HL-60 (cell line): ENCODE data around the gene TRMT44.

Experiments
- DNase-seq, 2 experiments: peaks; one replicate each; pipeline ENCODE4 v3.0.0-alpha.2; 2010 to 2020; ENCODE audit warnings: low read depth in 1 of 2, low spot score in 1 of 2
- H3K27ac ChIP-seq: fragments of 250-450 bp; sonication (Bioruptor Pico); replicated peaks from 2 replicates; pipeline ENCODE4 v1.5.1; 2020; ENCODE audit warnings: mild to moderate bottlenecking, moderate library complexity
- H3K27me3 ChIP-seq: fragments of 250-450 bp; sonication (Bioruptor Pico); 2 replicates; pipeline ENCODE4 v1.5.1; 2021; ENCODE audit warnings: mild to moderate bottlenecking, moderate library complexity; ENCODE audit not compliant: insufficient read depth, poor library complexity, severe bottlenecking
- H3K4me3 ChIP-seq: replicated peaks from 2 replicates; pipeline ENCODE4 v1.5.1; 2011; ENCODE audit warnings: mild to moderate bottlenecking, control low read depth, low read length; ENCODE audit not compliant: insufficient read depth
- GABPA ChIP-seq: IDR thresholded peaks from 2 replicates; pipeline ENCODE4 v1.6.1; 2012; ENCODE audit warnings: low read depth
- POLR2AphosphoS5 ChIP-seq: IDR thresholded peaks from 2 replicates; pipeline ENCODE4 v1.6.1; 2012; ENCODE audit warnings: low read depth
- SPI1 ChIP-seq: IDR thresholded peaks from 2 replicates; pipeline ENCODE4 v1.6.1; 2012; ENCODE audit warnings: low read depth, mild to moderate bottlenecking, borderline replicate concordance
- TF ChIP-seq, protein P1 (sequence below): IDR thresholded peaks from 2 replicates; pipeline ENCODE4 v1.6.1; 2012; ENCODE audit warnings: low read depth; ENCODE audit not compliant: insufficient replicate concordance
- TF ChIP-seq, protein P2 (sequence below): IDR thresholded peaks from one replicate; pipeline ENCODE4 v1.5.1; 2011; ENCODE audit warnings: low read length, control low read depth, inconsistent platforms; ENCODE audit not compliant: insufficient read depth

The TRMT44 gene

DNA sequence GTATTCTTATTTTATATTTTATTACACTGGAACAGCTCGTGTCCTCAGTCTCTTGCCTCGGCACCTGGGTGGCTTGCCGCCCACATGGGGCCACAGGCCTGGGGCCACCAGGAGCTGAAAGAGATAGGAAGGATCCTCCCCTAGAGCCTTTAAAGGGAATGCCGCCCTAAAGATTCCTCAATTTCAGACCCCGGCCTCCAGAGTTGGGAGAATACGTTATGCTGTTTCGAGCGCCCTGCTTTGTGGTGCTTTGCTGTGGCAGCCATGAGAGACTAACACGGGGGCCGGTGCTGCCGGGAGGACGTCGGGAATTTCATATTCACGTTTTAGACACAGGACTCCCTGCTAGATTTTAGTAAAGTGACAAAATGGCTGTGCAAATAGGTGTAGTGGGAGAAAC lies 33.3 kb upstream of the TRMT44 start:
- Histone ChIP-seq H3K27ac (no peak overlapping the region), H3K27me3 (no peaks in the 10 kb centered on the region), H3K4me3 (no peak overlapping the region)
- TF ChIP-seq, protein P1, sequence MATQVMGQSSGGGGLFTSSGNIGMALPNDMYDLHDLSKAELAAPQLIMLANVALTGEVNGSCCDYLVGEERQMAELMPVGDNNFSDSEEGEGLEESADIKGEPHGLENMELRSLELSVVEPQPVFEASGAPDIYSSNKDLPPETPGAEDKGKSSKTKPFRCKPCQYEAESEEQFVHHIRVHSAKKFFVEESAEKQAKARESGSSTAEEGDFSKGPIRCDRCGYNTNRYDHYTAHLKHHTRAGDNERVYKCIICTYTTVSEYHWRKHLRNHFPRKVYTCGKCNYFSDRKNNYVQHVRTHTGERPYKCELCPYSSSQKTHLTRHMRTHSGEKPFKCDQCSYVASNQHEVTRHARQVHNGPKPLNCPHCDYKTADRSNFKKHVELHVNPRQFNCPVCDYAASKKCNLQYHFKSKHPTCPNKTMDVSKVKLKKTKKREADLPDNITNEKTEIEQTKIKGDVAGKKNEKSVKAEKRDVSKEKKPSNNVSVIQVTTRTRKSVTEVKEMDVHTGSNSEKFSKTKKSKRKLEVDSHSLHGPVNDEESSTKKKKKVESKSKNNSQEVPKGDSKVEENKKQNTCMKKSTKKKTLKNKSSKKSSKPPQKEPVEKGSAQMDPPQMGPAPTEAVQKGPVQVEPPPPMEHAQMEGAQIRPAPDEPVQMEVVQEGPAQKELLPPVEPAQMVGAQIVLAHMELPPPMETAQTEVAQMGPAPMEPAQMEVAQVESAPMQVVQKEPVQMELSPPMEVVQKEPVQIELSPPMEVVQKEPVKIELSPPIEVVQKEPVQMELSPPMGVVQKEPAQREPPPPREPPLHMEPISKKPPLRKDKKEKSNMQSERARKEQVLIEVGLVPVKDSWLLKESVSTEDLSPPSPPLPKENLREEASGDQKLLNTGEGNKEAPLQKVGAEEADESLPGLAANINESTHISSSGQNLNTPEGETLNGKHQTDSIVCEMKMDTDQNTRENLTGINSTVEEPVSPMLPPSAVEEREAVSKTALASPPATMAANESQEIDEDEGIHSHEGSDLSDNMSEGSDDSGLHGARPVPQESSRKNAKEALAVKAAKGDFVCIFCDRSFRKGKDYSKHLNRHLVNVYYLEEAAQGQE: no peak
- TF ChIP-seq SPI1: no peak
- no peak for TF ChIP-seq POLR2AphosphoS5
- TF ChIP-seq GABPA: no peak
- TF ChIP-seq, protein P2, sequence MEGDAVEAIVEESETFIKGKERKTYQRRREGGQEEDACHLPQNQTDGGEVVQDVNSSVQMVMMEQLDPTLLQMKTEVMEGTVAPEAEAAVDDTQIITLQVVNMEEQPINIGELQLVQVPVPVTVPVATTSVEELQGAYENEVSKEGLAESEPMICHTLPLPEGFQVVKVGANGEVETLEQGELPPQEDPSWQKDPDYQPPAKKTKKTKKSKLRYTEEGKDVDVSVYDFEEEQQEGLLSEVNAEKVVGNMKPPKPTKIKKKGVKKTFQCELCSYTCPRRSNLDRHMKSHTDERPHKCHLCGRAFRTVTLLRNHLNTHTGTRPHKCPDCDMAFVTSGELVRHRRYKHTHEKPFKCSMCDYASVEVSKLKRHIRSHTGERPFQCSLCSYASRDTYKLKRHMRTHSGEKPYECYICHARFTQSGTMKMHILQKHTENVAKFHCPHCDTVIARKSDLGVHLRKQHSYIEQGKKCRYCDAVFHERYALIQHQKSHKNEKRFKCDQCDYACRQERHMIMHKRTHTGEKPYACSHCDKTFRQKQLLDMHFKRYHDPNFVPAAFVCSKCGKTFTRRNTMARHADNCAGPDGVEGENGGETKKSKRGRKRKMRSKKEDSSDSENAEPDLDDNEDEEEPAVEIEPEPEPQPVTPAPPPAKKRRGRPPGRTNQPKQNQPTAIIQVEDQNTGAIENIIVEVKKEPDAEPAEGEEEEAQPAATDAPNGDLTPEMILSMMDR: no peak
- no peak for DNase-seq

DNA sequence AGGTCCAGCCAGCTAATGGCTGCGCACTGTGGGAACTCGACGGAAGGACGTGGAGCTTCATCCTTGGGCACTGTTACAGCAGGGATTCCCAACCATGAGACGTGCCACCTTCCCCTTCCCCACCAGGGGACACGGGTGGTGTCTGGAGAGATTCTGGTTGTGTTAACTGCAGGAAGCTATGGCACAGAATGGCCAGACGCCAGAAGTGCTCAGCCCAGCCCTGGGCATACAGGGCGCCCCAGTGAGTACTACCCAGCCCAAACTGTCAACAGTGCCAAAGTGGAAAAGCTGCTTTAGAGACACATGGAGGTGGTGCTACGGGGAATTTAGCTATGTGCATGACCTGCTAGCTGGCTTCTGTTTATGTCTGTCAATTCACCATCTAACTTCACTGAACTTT lies 32.8 kb upstream of the TRMT44 start:
- no peaks in the 10 kb centered on the region for H3K27me3 ChIP-seq
- no peak for DNase-seq
- no peak overlapping the region for H3K27ac ChIP-seq
- no peak overlapping the region for H3K4me3 ChIP-seq
- TF ChIP-seq POLR2AphosphoS5: no peak

DNA sequence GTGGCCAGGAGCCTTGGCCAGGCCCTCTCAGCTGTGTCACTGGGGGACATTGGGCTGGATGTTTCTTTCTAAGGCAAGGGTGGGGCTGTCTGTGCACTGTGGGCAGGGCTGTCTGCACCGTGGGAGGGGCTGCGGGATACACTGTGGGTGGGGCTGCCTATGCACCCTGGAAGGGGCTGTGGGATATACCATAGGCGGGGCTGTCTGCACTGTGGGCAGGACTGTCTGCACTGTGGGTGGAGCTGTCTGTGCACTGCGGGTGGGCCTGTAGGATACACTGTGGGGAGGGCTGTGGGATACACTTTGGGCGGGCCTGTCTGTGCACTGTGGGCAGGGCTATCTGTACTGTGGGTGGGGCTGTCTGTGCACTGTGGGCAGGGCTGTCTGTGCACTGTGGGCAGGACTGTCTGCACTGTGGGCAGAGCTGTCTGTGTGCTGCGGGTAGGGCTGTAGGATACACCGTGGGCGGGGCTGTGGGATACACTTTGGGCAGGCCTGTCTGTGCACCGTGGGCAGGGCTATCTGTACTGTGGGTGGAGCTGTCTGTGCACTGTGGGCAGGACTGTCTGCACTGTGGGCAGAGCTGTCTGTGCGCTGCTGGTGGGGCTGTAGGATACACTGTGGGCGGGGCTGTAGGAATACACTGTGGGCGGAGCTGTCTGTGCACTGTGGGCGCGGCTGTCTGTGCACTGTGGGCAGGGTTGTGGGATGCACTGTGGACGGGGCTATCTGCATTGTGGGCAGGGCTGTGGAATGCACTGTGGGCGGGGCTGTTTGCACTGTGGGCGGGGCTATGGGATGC lies 31.1 kb upstream of the TRMT44 start:
- H3K27me3 ChIP-seq: no peaks in the 10 kb centered on the region
- DNase-seq: peak in 1 of 2 experiments; percentile 20
- TF ChIP-seq, protein P2: no peak
- no peak for TF ChIP-seq POLR2AphosphoS5
- TF ChIP-seq GABPA: no peak
- TF ChIP-seq, protein P1: no peak
- TF ChIP-seq SPI1: no peak
- H3K4me3 ChIP-seq: no peak overlapping the region
- no peak overlapping the region for H3K27ac ChIP-seq

DNA sequence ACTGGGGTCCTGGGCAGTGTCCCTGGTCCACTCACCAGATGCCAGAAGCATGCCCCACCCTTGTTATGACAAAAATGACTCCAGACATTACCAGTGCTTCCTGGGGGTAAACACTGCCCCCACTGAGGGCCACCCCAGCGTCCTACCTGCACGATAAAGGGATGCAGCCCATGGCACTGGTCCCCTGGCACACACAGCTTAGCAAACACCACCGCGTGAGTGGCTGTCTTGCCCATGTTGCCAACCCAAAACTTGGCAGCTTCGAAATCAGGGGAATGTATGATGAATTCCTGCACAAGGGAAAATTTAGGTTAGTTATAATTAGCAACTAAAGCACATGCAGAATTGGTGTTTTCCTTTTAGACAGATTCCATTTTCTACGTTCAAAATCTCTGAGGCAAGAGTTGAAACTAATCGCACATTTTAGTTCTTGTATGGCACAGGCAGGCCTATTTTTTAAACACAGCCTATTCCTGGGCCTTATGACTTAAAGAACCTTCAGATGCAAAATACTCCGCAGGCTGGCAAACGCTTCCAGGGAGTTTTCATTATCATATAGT lies 30.4 kb upstream of the TRMT44 start:
- H3K27ac ChIP-seq: no peak overlapping the region
- no peak for DNase-seq
- TF ChIP-seq, protein P2: no peak
- TF ChIP-seq SPI1 (no peak), GABPA (no peak), POLR2AphosphoS5 (no peak)
- TF ChIP-seq, protein P1: no peak
- no peaks in the 10 kb centered on the region for H3K27me3 ChIP-seq
- no peak overlapping the region for H3K4me3 ChIP-seq
